HFF-Myc (cell line): ENCODE measurements around the gene ALG3.

Experiments
- DNase-seq: peaks from one replicate; pipeline ENCODE4 v3.0.0-alpha.2; 2011; ENCODE audit warnings: low read depth; ENCODE audit errors: extremely low read depth
- H3K4me3 ChIP-seq: replicated peaks from 2 replicates; pipeline ENCODE4 v1.5.1; 2011; ENCODE audit warnings: low read depth, mild to moderate bottlenecking, control low read depth, low read length
- TF ChIP-seq, protein P1 (sequence below): IDR thresholded peaks from 2 replicates; pipeline ENCODE4 v1.5.1; 2012; ENCODE audit warnings: mild to moderate bottlenecking, low read depth, low read length, control low read depth; ENCODE audit errors: missing control alignments

Gene ALG3

DNA sequence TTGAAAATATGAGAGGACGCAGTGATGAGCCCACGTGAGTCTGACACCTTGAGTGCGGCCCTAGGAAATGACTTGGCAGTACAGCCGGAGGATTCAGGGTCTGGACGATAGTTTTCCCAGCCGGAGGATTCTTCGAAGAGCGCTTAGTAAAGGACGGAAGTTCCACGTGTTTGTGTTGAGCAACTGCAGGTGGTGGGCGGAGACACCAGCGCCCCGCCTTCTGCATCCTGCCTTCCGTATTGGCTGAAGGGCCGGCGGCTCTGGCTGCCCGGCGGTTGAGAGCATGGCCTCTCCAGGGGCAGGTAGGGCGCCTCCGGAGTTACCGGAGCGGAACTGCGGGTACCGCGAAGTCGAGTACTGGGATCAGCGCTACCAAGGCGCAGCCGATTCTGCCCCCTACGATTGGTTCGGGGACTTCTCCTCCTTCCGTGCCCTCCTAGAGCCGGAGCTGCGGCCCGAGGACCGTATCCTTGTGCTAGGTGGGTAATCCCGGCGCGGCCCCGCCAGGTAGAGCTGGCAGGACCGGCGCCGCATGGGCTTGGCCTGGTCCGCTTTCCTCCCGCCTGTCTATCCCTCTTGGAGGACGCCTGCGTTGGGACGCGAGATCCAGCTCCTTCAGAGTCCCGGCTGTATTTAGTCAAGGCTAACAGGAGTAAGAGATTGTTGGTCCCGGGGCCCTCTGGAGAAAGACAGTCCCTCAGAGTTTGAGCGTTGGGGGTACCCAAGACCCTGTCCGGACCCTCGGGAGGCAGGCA, 827 bp upstream of the ALG3 start, which contains the start of gene EEF1AKMT4:
Gene EEF1AKMT4, plus strand, starts transcription at position 261 of the 755 bp plus-strand sequence. Its CDS starts 23 bp downstream, at position 284.
- peak; percentile 97 for DNase-seq
- TF ChIP-seq, protein P1, sequence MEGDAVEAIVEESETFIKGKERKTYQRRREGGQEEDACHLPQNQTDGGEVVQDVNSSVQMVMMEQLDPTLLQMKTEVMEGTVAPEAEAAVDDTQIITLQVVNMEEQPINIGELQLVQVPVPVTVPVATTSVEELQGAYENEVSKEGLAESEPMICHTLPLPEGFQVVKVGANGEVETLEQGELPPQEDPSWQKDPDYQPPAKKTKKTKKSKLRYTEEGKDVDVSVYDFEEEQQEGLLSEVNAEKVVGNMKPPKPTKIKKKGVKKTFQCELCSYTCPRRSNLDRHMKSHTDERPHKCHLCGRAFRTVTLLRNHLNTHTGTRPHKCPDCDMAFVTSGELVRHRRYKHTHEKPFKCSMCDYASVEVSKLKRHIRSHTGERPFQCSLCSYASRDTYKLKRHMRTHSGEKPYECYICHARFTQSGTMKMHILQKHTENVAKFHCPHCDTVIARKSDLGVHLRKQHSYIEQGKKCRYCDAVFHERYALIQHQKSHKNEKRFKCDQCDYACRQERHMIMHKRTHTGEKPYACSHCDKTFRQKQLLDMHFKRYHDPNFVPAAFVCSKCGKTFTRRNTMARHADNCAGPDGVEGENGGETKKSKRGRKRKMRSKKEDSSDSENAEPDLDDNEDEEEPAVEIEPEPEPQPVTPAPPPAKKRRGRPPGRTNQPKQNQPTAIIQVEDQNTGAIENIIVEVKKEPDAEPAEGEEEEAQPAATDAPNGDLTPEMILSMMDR, result peak; percentile 42
- peak within 1 kb of the TSS; percentile 99 for H3K4me3 ChIP-seq

DNA sequence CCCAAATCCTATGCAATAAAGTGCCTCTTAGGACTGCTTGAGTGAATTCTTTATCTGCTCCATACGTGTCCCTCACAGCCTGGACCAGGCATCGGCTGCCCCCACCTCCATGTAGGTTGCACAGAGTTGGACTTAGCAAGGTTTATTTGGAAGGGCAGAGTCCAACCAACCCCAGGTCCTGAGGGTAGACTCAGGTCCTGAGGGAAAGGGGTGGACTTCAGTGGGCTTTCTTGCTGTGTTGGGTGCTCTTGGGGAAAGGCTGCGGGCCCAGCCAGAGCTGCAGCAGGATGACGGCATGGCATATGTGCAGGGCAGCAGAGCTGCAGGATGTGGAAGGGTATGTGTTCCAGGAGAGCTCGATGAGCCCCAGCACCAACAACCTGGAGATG, 6.5 kb downstream of the ALG3 start:
- TF ChIP-seq, protein P1, result no peak
- no peak for DNase-seq
- no peak overlapping the region for H3K4me3 ChIP-seq

DNA sequence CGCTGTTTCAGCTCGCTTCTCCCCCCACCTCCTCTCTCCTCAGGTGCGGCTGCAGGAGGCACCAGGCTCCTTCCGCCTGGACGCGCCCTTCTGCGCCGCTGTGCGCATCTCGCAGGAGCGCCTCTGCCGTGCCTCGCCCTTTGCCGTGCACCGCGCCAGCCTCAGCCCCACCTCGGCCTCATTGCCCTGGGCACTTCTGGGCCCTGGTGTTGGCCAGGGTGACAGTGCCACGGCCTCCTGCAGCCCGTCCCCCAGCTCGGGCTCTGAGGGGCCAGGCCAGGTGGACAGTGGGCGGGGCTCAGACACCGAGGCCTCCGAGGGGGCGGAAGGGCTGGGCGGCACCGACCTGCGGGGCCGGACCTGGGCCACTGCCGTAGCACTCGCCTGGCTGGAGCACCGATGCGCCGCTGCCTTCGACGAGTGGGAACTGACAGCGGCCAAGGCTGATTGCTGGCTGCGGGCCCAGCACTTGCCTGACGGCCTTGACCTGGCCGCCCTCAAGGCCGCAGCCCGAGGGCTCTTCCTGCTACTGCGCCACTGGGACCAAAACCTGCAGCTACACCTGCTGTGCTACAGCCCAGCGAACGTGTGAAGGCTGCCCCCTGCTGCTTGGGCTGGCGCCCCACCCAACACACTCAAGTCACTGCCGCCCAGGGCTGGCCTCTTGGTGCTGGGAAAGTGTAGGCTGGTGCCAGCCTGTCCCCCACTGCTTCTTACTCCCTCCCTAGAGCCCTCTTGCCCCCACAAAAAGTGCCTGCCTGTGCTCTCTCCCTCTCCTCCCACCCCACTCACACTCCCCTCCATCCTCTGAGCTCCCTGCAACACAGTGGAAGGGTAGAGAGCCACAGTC, 7.1 kb downstream of the ALG3 start:
- no peak for DNase-seq
- H3K4me3 ChIP-seq, result no peak overlapping the region
- TF ChIP-seq, protein P1, result peak; percentile 46

DNA sequence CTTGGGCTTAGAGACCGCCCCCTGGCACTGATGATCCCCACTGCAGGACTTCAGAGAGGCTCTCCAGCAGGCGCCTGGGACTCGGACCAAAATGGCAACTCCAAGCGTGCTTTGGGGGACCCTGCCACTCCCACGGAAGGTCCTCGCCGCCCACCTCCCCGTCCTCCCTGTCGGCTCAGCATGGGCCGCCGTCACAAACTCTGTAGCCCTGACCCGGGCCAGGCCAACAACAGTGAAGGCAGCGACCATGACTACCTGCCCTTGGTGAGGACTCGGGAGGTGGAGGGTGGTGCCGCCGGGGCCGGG, 7.7 kb downstream of the ALG3 start:
- no peak overlapping the region for H3K4me3 ChIP-seq
- no peak for DNase-seq
- TF ChIP-seq, protein P1, result no peak

DNA sequence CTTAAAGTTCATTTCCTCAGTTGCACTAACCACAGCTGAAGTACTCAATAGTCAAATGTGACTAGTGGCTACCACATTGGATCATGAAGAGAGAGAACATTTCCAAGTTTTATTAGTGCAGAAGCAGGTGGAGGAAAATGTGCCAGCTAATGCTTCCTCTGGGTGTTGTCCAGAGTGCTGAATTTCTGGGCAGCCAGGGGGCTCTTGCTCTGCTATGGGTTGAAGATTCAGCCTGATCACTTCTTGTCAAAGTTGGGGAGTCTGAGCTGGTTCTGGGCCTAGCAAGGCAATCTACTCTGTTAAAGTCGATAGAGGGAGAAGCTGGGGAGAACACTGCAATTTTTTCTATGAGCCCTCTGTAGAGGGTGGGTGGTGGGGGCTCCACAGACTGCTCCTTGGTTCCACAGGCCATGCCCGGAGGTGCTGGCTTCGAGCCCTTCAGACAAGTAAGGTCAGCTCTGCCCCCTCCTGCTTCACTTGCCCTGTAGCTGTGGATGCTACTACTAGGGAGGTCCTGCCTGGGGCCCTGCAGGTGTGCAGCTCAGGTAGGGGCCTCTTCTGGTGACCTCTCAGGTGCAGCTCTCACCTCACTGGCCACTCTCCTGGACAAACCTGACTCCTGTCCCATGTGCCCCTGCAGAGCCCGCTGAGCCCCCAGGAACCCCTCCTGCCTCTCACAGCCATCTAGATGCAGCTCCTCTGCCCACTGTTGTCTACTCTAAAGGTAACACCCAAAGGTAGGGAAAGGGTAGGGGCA, 8.2 kb downstream of the ALG3 start:
- H3K4me3 ChIP-seq, result no peak overlapping the region
- TF ChIP-seq, protein P1, result no peak
- DNase-seq, result no peak

DNA sequence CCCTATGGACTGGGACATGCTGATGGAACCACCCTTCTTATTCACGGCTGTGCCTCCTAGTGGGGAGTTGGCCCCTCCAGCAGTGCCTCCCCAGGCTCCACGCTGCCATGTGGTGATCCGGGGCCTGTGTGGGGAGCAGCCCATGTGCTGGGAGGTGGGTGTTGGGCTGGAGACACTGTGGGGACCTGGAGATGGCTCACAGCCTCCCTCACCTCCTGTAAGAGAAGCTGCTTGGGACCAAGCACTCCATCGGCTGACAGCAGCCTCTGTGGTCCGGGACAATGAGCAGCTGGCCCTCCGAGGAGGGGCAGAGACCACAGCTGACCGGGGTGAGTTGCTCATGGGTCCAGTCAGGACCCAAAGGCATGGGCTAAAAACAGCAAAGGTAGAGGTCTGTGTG, 9.1 kb downstream of the ALG3 start:
- TF ChIP-seq, protein P1, result no peak
- no peak for DNase-seq
- H3K4me3 ChIP-seq, result no peak overlapping the region
